Ovary (tissue), 9 donors: Measurements from ENCODE around the gene CTDSPL. TPM values are rescaled to one million over a fixed set of nuclear protein-coding genes. Genes with fewer than 3 reads are reported as not detected.

Experiments used
- DNase-seq, 5 donors: peaks; one replicate each; pipeline ENCODE4 v3.0.0-alpha.2; 2019 to 2020
- H3K27ac ChIP-seq, 2 donors: fragments of 200-600 bp; one replicate each; pipeline versions ENCODE4 v1.5.1 to v1.8.0; 2019 to 2022
- H3K27me3 ChIP-seq: fragments of 200-600 bp; one replicate; pipeline ENCODE4 v1.8.0; 2022
- H3K36me3 ChIP-seq: fragments of 200-600 bp; sonication (generic); one replicate; pipeline ENCODE4 v1.5.1; 2019
- H3K4me1 ChIP-seq: one replicate; pipeline ENCODE4 v1.8.1; 2013; ENCODE audit warnings: mild to moderate bottlenecking, moderate library complexity; ENCODE audit not compliant: insufficient read depth
- H3K4me3 ChIP-seq: fragments of 200-600 bp; sonication (generic); one replicate; pipeline ENCODE4 v1.5.1; 2017
- H3K9me3 ChIP-seq, 2 donors: fragments of 200-600 bp in 1 of 2; sonication (generic) in 1 of 2; one replicate each; pipeline versions ENCODE4 v1.5.1 to v1.8.1; 2013 to 2019; ENCODE audit warnings: mild to moderate bottlenecking in 1 of 2, moderate library complexity in 1 of 2
- CTCF ChIP-seq, 3 donors: fragments of 450-650 bp in 2 of 3; fragments of 200-600 bp in 1 of 3; IDR thresholded peaks; one replicate each; pipeline versions ENCODE4 v1.5.1 to v1.8.0; 2016 to 2022; ENCODE audit warnings: antibody characterized with exemption in 3 of 3, mild to moderate bottlenecking in 1 of 3
- EP300 ChIP-seq: sonication (generic); formaldehyde crosslinking; IDR thresholded peaks from one replicate; pipeline ENCODE4 v1.6.1; 2017; ENCODE audit warnings: antibody characterized with exemption
- POLR2A ChIP-seq: fragments of 450-650 bp; IDR thresholded peaks from one replicate; pipeline ENCODE4 v1.6.1; 2017; ENCODE audit warnings: antibody characterized with exemption, mild to moderate bottlenecking, moderate library complexity
- WGBS, 3 donors: extraction: QIAGEN DNeasy Blood & Tissue Kit in 1 of 3; methylation state at CpG; one replicate each; pipeline versions ENCODE4 v1.1.5 to v1.1.7; 2013 to 2017; 5-methylcytosine and 5-hydroxymethylcytosine counted together
- intact Hi-C, 4 donors: fragments of 100-400 bp; cut with DNase I; formaldehyde crosslinking; loops; one replicate each; pipeline versions ENCODE4 v1.11.0 to v1.15.1; 2022 to 2023
- polyA plus RNA-seq, 2 donors: library from polyadenylated mRNA; stranded (reverse); fragments of 200-250 nt in 1 of 2; fragments of 350-450 nt in 1 of 2; fragmentation: Illumina TruSeq in 1 of 2; extraction: RNeasy Lipid Tissue Mini Kit (QIAGEN cat#74804) in 1 of 2; gene quantifications; one replicate each; pipeline ENCODE4 v1.2.3, GENCODE V29; 2013 to 2014
- total RNA-seq, 7 donors: library from RNA; depleted of rRNA in 2 of 7; stranded (reverse); fragments of >200 nt in 2 of 7; fragmentation: NEBNext Ultra II Directional in 3 of 7; extraction: Animal tissue kit (Norgen Biotek cat#: 25700) in 3 of 7; gene quantifications; one replicate each; pipeline versions ENCODE4 v1.1.0 to v1.2.4, GENCODE V29; 2016 to 2023
- donor health status: DM: no; HTN: no; CAD: no; lungs with moderate emphysema.
- donor health status: DM: no; HTN: no; CAD: no.
- donor health status: Bipolar disorder and iron deficiency.
- donor health status: DM: yes; HTN: yes; CAD: no.
- donor health status: DM: no; HTN: no; CAD: no.
- donor health status: DM: yes; HTN: yes; CAD: no.

Gene CTDSPL
- total and polyA plus RNA-seq, 9 donors: 14.8 to 41.1 (median 34.2) TPM

- WGBS, 3 donors: 78 to 88% (median 83%) methylated on average over 2 of the region's 2 CpGs
- no peaks in the 10 kb centered on the region for H3K4me1 ChIP-seq
- no peak overlapping the region for H3K4me3 ChIP-seq
- TF ChIP-seq POLR2A: no peak
- no peaks in the 10 kb centered on the region for H3K36me3 ChIP-seq
- no peaks in the 10 kb centered on the region for H3K27me3 ChIP-seq
- H3K9me3 ChIP-seq: no peaks in the 10 kb centered on the region
- no peak overlapping the region for H3K27ac ChIP-seq
- DNase-seq: no peak
- intact Hi-C loops: no loop called here
Observed at GRCh38 chr3:37956723-37957538, 95.3 kb downstream of the CTDSPL start.

- Histone ChIP-seq H3K27me3 (no peaks in the 10 kb centered on the region), H3K27ac (no peak overlapping the region), H3K4me1 (no peaks in the 10 kb centered on the region), H3K4me3 (no peak overlapping the region), H3K36me3 (no peaks in the 10 kb centered on the region), H3K9me3 (no peaks in the 10 kb centered on the region)
- WGBS, 3 donors: 83 to 89% (median 86%) methylated on average over 7 of the region's 7 CpGs
- intact Hi-C loops: no loop called here
- no peak for DNase-seq
- TF ChIP-seq POLR2A (no peak), EP300 (no peak), CTCF (IDR thresholded peaks at IDR 0.05) (no peak)
Observed at GRCh38 chr3:37957539-37957936, 95.9 kb downstream of the CTDSPL start.

- Histone ChIP-seq H3K9me3 (no peaks in the 10 kb centered on the region), H3K27ac (no peak overlapping the region), H3K36me3 (no peaks in the 10 kb centered on the region), H3K4me3 (no peak overlapping the region), H3K27me3 (no peaks in the 10 kb centered on the region), H3K4me1 (peaks cover 1% of the 10 kb centered on the region)
- 73 to 83% (median 82%) methylated on average over 6 of the region's 6 CpGs for WGBS, 3 donors
- DNase-seq: no peak
- intact Hi-C loops: loop anchor here in 1 of 4 donors (10.0 kb wide), 1 partner anchor 107 kb away; no protein-coding TSS in a partner anchor
- no peak for TF ChIP-seq POLR2A
- TF ChIP-seq CTCF (IDR thresholded peaks at IDR 0.05): no peak
- TF ChIP-seq EP300: no peak
Observed at GRCh38 chr3:37961622-37962431, 100.1 kb downstream of the CTDSPL start.

- intact Hi-C loops: loop anchor here in 1 of 4 donors (10.0 kb wide), 1 partner anchor 108 kb away; no protein-coding TSS in a partner anchor
- H3K4me1 ChIP-seq: peaks cover 1% of the 10 kb centered on the region
- H3K4me3 ChIP-seq: no peak overlapping the region
- H3K27me3 ChIP-seq: no peaks in the 10 kb centered on the region
- TF ChIP-seq POLR2A (no peak), EP300 (no peak), CTCF (IDR thresholded peaks at IDR 0.05) (no peak)
- no peak overlapping the region for H3K27ac ChIP-seq
- no peaks in the 10 kb centered on the region for H3K9me3 ChIP-seq
- 45 to 69% (median 55%) methylated on average over 5 of the region's 5 CpGs for WGBS, 3 donors
- no peak for DNase-seq
- no peaks in the 10 kb centered on the region for H3K36me3 ChIP-seq
Observed at GRCh38 chr3:37963016-37963415, 101.3 kb downstream of the CTDSPL start.
